PC-3 (cell line): ENCODE data around the gene NFATC2. TPM values are rescaled to one million over a fixed set of nuclear protein-coding genes. Genes with fewer than 3 reads are reported as not detected.

Source experiments
- ATAC-seq: fragments of 200-7000 bp; cut with Tn5 transposase; 2 replicates; pipeline ENCODE4 v1.9.1; 2020; ENCODE audit warnings: mild to moderate bottlenecking, moderate library complexity
- BruUV-seq: library from RNA; stranded (reverse); fragments of 400-500 nt; replicated peaks from 2 replicates; lab custom pipeline; 2021; lab: Mats Ljungman, UMichigan
- CTCF ChIA-PET: fragments of 300-600 bp; sonication (Branson Sonifier 250); formaldehyde crosslinking; loops from one replicate; lab custom pipeline; 2022; ENCODE audit warnings: antibody characterized with exemption; lab: Charles Lee
- POLR2A ChIA-PET: fragments of 300-600 bp; sonication (Branson Sonifier 250); formaldehyde crosslinking; loops from one replicate; lab custom pipeline; 2022; ENCODE audit warnings: antibody characterized with exemption; ENCODE audit not compliant: unreplicated experiment; lab: Charles Lee
- DNase-seq: peaks from one replicate; pipeline ENCODE4 v3.0.0-alpha.2; 2015
- H2AFZ ChIP-seq: fragments of 300-600 bp; sonication (generic); 2 replicates; pipeline ENCODE4 v1.6.0; 2016; ENCODE audit warnings: antibody characterized with exemption, low read length
- H3F3A ChIP-seq: fragments of 300-600 bp; sonication (generic); one replicate; pipeline ENCODE4 v1.6.0; 2017; ENCODE audit warnings: antibody characterized with exemption, low read length, control low read depth, mild to moderate bottlenecking; ENCODE audit not compliant: unreplicated experiment
- H3K27ac ChIP-seq: fragments of 300-600 bp; sonication (generic); 2 replicates; pipeline ENCODE4 v1.5.1; 2016; ENCODE audit warnings: mild to moderate bottlenecking, low read length
- H3K27me3 ChIP-seq: fragments of 300-600 bp; sonication (generic); 2 replicates; pipeline ENCODE4 v1.6.1; 2016; ENCODE audit warnings: low read length, mixed read lengths
- H3K36me3 ChIP-seq: fragments of 300-600 bp; sonication (generic); 2 replicates; pipeline ENCODE4 v1.6.1; 2016; ENCODE audit warnings: low read depth, mixed run types, low read length, mixed read lengths
- H3K4me1 ChIP-seq: fragments of 300-600 bp; sonication (generic); 2 replicates; pipeline ENCODE4 v1.5.1; 2016; ENCODE audit warnings: low read length; ENCODE audit not compliant: insufficient read depth
- H3K4me2 ChIP-seq: fragments of 300-600 bp; sonication (generic); 2 replicates; pipeline ENCODE4 v1.6.0; 2016; ENCODE audit warnings: low read length
- H3K4me3 ChIP-seq: fragments of 300-600 bp; sonication (generic); 2 replicates; pipeline ENCODE4 v1.5.1; 2016; ENCODE audit warnings: mild to moderate bottlenecking, low read length, mixed read lengths
- H3K79me2 ChIP-seq: fragments of 300-600 bp; sonication (generic); 2 replicates; pipeline ENCODE4 v1.6.1; 2017; ENCODE audit warnings: low read length, mixed read lengths
- H3K9ac ChIP-seq: fragments of 300-600 bp; sonication (generic); 2 replicates; pipeline ENCODE4 v1.6.0; 2016; ENCODE audit warnings: mild to moderate bottlenecking, low read length
- H3K9me2 ChIP-seq: fragments of 300-600 bp; sonication (generic); replicated peaks from 2 replicates; pipeline ENCODE4 v1.6.1; 2016; ENCODE audit warnings: mixed run types, low read length, mixed read lengths
- H3K9me3 ChIP-seq: fragments of 300-600 bp; sonication (generic); 2 replicates; pipeline ENCODE4 v1.6.1; 2016; ENCODE audit warnings: low read length, mixed read lengths
- H4K20me1 ChIP-seq: fragments of 300-600 bp; sonication (generic); 2 replicates; pipeline ENCODE4 v1.6.1; 2016; ENCODE audit warnings: low read length, mixed read lengths
- CTCF ChIP-seq: fragments of 300-600 bp; sonication (generic); conservative IDR thresholded peaks from 2 replicates; pipeline ENCODE4 v1.5.1; 2017; ENCODE audit warnings: antibody characterized with exemption, low read depth, mild to moderate bottlenecking, low read length
- EZH2 ChIP-seq: fragments of 300-600 bp; sonication (generic); IDR thresholded peaks from one replicate; pipeline ENCODE4 v1.6.1; 2017; ENCODE audit warnings: antibody characterized with exemption, mild to moderate bottlenecking, low read length; ENCODE audit not compliant: unreplicated experiment
- EZH2phosphoT487 ChIP-seq: fragments of 300-600 bp; sonication (generic); IDR thresholded peaks from 2 replicates; pipeline ENCODE4 v1.6.1; 2018; ENCODE audit warnings: mild to moderate bottlenecking, antibody characterized with exemption, low read length, borderline replicate concordance
- intact Hi-C: fragments of 100-400 bp; cut with micrococcal nuclease; formaldehyde crosslinking; loops from 2 replicates; pipeline ENCODE4 v1.9.0; 2023
- total RNA-seq: library from RNA; depleted of rRNA; stranded (reverse); fragments of >200 nt; gene quantifications from 2 replicates; pipeline ENCODE4 v1.2.3, GENCODE V29; 2014

Gene NFATC2
- total RNA-seq, 1 experiment from 2014 or later = 12.9 TPM

GRCh38 chr20:51371720-51372119 lies 170.8 kb downstream of the NFATC2 start:
- H3K4me3 ChIP-seq = no peak overlapping the region
- no peak for ATAC-seq
- no peaks in the 10 kb centered on the region for H3K36me3 ChIP-seq
- no peaks in the 10 kb centered on the region for H3K9me3 ChIP-seq
- no TSS peak for BruUV-seq
- peaks cover 20% of the 10 kb centered on the region for H3K4me1 ChIP-seq
- H3F3A ChIP-seq = no peaks in the 10 kb centered on the region
- H3K79me2 ChIP-seq = no peaks in the 10 kb centered on the region
- no peak overlapping the region for H3K4me2 ChIP-seq
- TF ChIP-seq EZH2 (no peak), CTCF (no peak), EZH2phosphoT487 (no peak)
- intact Hi-C loops = loop anchor here (1.0 kb wide), 3 partner anchors 224 to 712 kb away; no protein-coding TSS in a partner anchor
- no peaks in the 10 kb centered on the region for H3K9me2 ChIP-seq
- no peak overlapping the region for H3K9ac ChIP-seq
- ChIA-PET POLR2A (no interaction called here), CTCF (interaction anchor here (1.0 kb wide), 1 partner anchor 223 kb away, joined by 4 read pairs; no protein-coding TSS in a partner anchor)
- DNase-seq = no peak
- peak overlapping the region; percentile 26; the same call in 1 of the 2 replicates for H2AFZ ChIP-seq
- no peaks in the 10 kb centered on the region for H4K20me1 ChIP-seq
- H3K27ac ChIP-seq = no peak overlapping the region
- H3K27me3 ChIP-seq = no peaks in the 10 kb centered on the region

- ATAC-seq (no peak), DNase-seq (no peak)
- Histone ChIP-seq H3K9me2 (no peaks in the 10 kb centered on the region), H3K9me3 (no peaks in the 10 kb centered on the region), H3K4me1 (peaks cover 38% of the 10 kb centered on the region), H3K4me3 (no peak overlapping the region), H3K4me2 (no peak overlapping the region), H3F3A (peaks cover 9% of the 10 kb centered on the region), H3K36me3 (no peaks in the 10 kb centered on the region), H2AFZ (no peak overlapping the region), H3K9ac (no peak overlapping the region), H3K79me2 (no peaks in the 10 kb centered on the region), H3K27ac (no peak overlapping the region), H4K20me1 (no peaks in the 10 kb centered on the region), H3K27me3 (no peaks in the 10 kb centered on the region)
- TF ChIP-seq CTCF (no peak), EZH2phosphoT487 (no peak), EZH2 (no peak)
- BruUV-seq = no TSS peak
- POLR2A ChIA-PET = no interaction called here
- intact Hi-C loops = no loop called here
- CTCF ChIA-PET = no interaction called here
Observed at GRCh38 chr20:51369503-51369902, 173.0 kb downstream of the NFATC2 start.

GRCh38 chr20:51368461-51369211 lies 173.9 kb downstream of the NFATC2 start:
- CTCF ChIA-PET = no interaction called here
- TF ChIP-seq CTCF = no peak
- TF ChIP-seq EZH2 = no peak
- no peak for TF ChIP-seq EZH2phosphoT487
- peaks cover 9% of the 10 kb centered on the region for H3F3A ChIP-seq
- peak; percentile 39 for DNase-seq
- no peak overlapping the region; the same call in 1 of the 2 replicates for H3K9ac ChIP-seq
- POLR2A ChIA-PET = no interaction called here
- peaks cover 38% of the 10 kb centered on the region for H3K4me1 ChIP-seq
- H3K9me2 ChIP-seq = no peaks in the 10 kb centered on the region
- no TSS peak for BruUV-seq
- no peak overlapping the region for H3K4me3 ChIP-seq
- no peaks in the 10 kb centered on the region for H3K27me3 ChIP-seq
- no peak for ATAC-seq
- no peaks in the 10 kb centered on the region for H3K9me3 ChIP-seq
- H2AFZ ChIP-seq = no peak overlapping the region
- no peaks in the 10 kb centered on the region for H3K79me2 ChIP-seq
- peak overlapping the region; percentile 8 for H3K27ac ChIP-seq
- intact Hi-C loops = no loop called here
- no peaks in the 10 kb centered on the region for H4K20me1 ChIP-seq
- no peak overlapping the region for H3K4me2 ChIP-seq
- no peaks in the 10 kb centered on the region for H3K36me3 ChIP-seq
